GM23338 (cell line): ENCODE data around the gene HDAC9. TPM values are rescaled to one million over a fixed set of nuclear protein-coding genes. Genes with fewer than 3 reads are reported as not detected.

Experiments
- ATAC-seq: fragments of 200-7000 bp; cut with Tn5 transposase; 3 replicates; pipeline ENCODE4 v1.9.1; 2020
- DNase-seq: peaks from one replicate; pipeline ENCODE4 v3.0.0-alpha.2; 2015; ENCODE audit warnings: low spot score
- H2AFZ ChIP-seq: fragments of 200-600 bp; sonication (generic); 2 replicates; pipeline ENCODE4 v1.8.0; 2016; ENCODE audit warnings: antibody characterized with exemption, mild to moderate bottlenecking, moderate library complexity
- H3F3A ChIP-seq: fragments of 200-600 bp; sonication (generic); replicated peaks from 2 replicates; pipeline ENCODE4 v1.8.0; 2017; ENCODE audit warnings: antibody characterized with exemption, mixed run types, low read depth
- H3K27ac ChIP-seq: fragments of 200-600 bp; sonication (generic); 2 replicates; pipeline ENCODE4 v1.6.1; 2016; ENCODE audit warnings: low read depth
- H3K27me3 ChIP-seq: fragments of 200-600 bp; sonication (generic); 2 replicates; pipeline ENCODE4 v1.8.0; 2016; ENCODE audit warnings: mild to moderate bottlenecking, mixed run types, moderate library complexity; ENCODE audit not compliant: insufficient read depth
- H3K36me3 ChIP-seq: fragments of 200-600 bp; sonication (generic); 2 replicates; pipeline ENCODE4 v1.8.0; 2016; ENCODE audit warnings: mild to moderate bottlenecking; ENCODE audit not compliant: insufficient read depth
- H3K4me1 ChIP-seq: fragments of 200-600 bp; sonication (generic); 2 replicates; pipeline ENCODE4 v1.8.0; 2016; ENCODE audit warnings: mild to moderate bottlenecking, moderate library complexity; ENCODE audit not compliant: insufficient read depth
- H3K4me2 ChIP-seq: fragments of 200-600 bp; sonication (generic); 2 replicates; pipeline ENCODE4 v1.7.1; 2017; ENCODE audit warnings: mixed run types
- H3K4me3 ChIP-seq: fragments of 200-600 bp; sonication (generic); 2 replicates; pipeline ENCODE4 v1.6.1; 2016; ENCODE audit warnings: mixed run types
- H3K79me2 ChIP-seq: fragments of 200-600 bp; sonication (generic); replicated peaks from 2 replicates; pipeline ENCODE4 v1.8.0; 2017; ENCODE audit warnings: mild to moderate bottlenecking; ENCODE audit not compliant: insufficient read depth
- H3K9me2 ChIP-seq: fragments of 200-600 bp; sonication (generic); 2 replicates; pipeline ENCODE4 v1.8.0; 2017; ENCODE audit not compliant: insufficient read depth
- H4K20me1 ChIP-seq: fragments of 200-600 bp; sonication (generic); replicated peaks from 2 replicates; pipeline ENCODE4 v1.8.0; 2017; ENCODE audit warnings: mild to moderate bottlenecking; ENCODE audit not compliant: insufficient read depth
- H3K27ac Mint-ChIP-seq: 2 replicates; pipeline ENCODE4 v1.8.0; 2020; ENCODE audit warnings: inconsistent platforms, mild to moderate bottlenecking, moderate library complexity, mixed read lengths
- H3K27me3 Mint-ChIP-seq: 3 replicates; pipeline ENCODE4 v1.8.0; 2022; ENCODE audit warnings: low read depth, mild to moderate bottlenecking, moderate library complexity, mixed read lengths, inconsistent platforms; ENCODE audit not compliant: insufficient read depth, poor library complexity
- H3K36me3 Mint-ChIP-seq: 3 replicates; pipeline ENCODE4 v1.8.0; 2021; ENCODE audit warnings: low read depth, mild to moderate bottlenecking, inconsistent platforms, moderate library complexity, mixed read lengths
- H3K4me1 Mint-ChIP-seq: 3 replicates; pipeline ENCODE4 v1.8.0; 2020; ENCODE audit warnings: mild to moderate bottlenecking, inconsistent platforms, mixed read lengths
- H3K4me3 Mint-ChIP-seq: 3 replicates; pipeline ENCODE4 v1.8.0; 2021; ENCODE audit warnings: moderate library complexity, mild to moderate bottlenecking, inconsistent platforms, mixed read lengths
- H3K9me3 Mint-ChIP-seq: 3 replicates; pipeline ENCODE4 v1.8.0; 2020; ENCODE audit warnings: moderate library complexity, mild to moderate bottlenecking, inconsistent platforms, mixed read lengths
- CREB1 ChIP-seq: fragments of 250-450 bp; sonication (Bioruptor Pico); IDR thresholded peaks from 2 replicates; pipeline ENCODE4 v1.5.0; 2020; ENCODE audit warnings: low read depth, mild to moderate bottlenecking, moderate library complexity
- CTCF ChIP-seq, 2 experiments: fragments of 200-600 bp in 1 of 2; sonication (generic) in 1 of 2; conservative IDR thresholded peaks; 2 replicates each; pipeline versions ENCODE4 v1.5.1 to v1.6.1; 2016 to 2017; ENCODE audit warnings: antibody characterized with exemption in 2 of 2, low read depth in 2 of 2, mild to moderate bottlenecking in 2 of 2, moderate library complexity in 1 of 2
- polyA plus RNA-seq: library from polyadenylated mRNA; unstranded; fragments of >200 nt; fragmentation: Nextera tagmentation; extraction: Ambion mirVana; gene quantifications from 2 replicates; pipeline ENCODE4 v1.2.1, GENCODE V29; 2016
- small RNA-seq: library from RNA; depleted of rRNA; stranded (forward); fragments of <200 nt; gene quantifications from one replicate; pipeline ENCODE3, GENCODE V24; 2014; ENCODE audit warnings: low replicate concordance
- total RNA-seq: library from RNA; depleted of rRNA; stranded (reverse); fragments of >200 nt; shearing (Covaris generic); gene quantifications from 2 replicates; pipeline ENCODE4 v1.2.3, GENCODE V29; 2014

Gene HDAC9
- total and polyA plus RNA-seq, 2 experiments from 2014 or later = 8.3 to 18.5 TPM

DNA sequence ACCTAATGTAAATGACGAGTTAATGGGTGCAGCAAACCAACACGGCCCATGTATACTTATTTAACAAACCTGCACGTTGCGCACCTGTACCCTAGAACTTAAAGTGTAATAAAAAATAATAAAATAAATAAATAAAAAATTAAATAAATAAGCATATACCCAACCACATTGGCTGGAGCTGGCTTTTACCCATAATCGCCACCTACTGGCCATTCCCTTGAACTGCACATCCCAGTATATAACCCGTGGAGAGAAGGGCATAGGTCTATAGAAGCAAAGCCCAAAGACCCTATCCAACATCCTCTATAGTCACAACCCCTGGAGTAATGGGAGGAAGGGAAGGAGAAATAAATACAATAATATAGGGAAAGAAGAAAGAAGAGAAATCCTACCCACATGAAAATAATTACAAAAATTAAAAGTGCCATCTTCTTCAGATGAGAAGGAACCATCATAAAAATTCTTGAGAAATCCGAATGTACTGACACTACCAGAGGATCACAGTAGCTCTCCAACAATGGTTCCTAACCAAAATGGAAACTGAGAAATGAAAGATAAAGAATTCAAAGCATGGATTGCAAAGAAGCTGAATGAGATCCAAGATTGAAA is 556.3 kb downstream of the HDAC9 start:
- Histone ChIP-seq H3K4me1 (no peaks in the 10 kb centered on the region), H4K20me1 (no peaks in the 10 kb centered on the region), H3K36me3 (no peaks in the 10 kb centered on the region), H3K79me2 (no peaks in the 10 kb centered on the region), H3F3A (no peaks in the 10 kb centered on the region), H3K4me3 (no peak overlapping the region), H3K4me2 (no peak overlapping the region), H3K27ac (no peak overlapping the region), H3K27me3 (no peaks in the 10 kb centered on the region), H3K9me2 (no peaks in the 10 kb centered on the region), H2AFZ (no peak overlapping the region)
- DNase-seq (peak; percentile 71), ATAC-seq (peak; percentile 62)
- no peak overlapping the region for H3K27ac Mint-ChIP-seq
- no peaks in the 10 kb centered on the region for H3K4me1 Mint-ChIP-seq
- H3K9me3 Mint-ChIP-seq = peaks cover 7% of the 10 kb centered on the region
- no peak for TF ChIP-seq CREB1 (CRISPR knock-in tag)
- peak; percentile 75 to 77 for TF ChIP-seq CTCF (conservative IDR thresholded peaks at IDR 0.05; ENCODE audit: low read depth in 2 of 2)
- H3K27me3 Mint-ChIP-seq = no peaks in the 10 kb centered on the region
- H3K4me3 Mint-ChIP-seq = no peak overlapping the region
- no peaks in the 10 kb centered on the region; the same call in 2 of the 3 replicates for H3K36me3 Mint-ChIP-seq

Small RNAs within 50 kb of the gene (small RNA-seq; reads per million reads assigned to genes)
- not detected for gene RN7SKP266
